MCF 10A (cell line): ENCODE results near the gene PPIL1. TPM values are rescaled to one million over a fixed set of nuclear protein-coding genes. Genes with fewer than 3 reads are reported as not detected.
A peak's percentile ranks its signal among the peaks of the same experiment; 100 is the strongest.

ENCODE experiments used
- BruUV-seq: library from RNA; stranded (reverse); fragments of 400-500 nt; replicated peaks from 2 replicates; lab custom pipeline; 2021; lab: Mats Ljungman, UMichigan
- CTCF ChIA-PET: fragments of 300-600 bp; sonication (Branson Sonifier 250); formaldehyde crosslinking; extraction: SDS; loops from one replicate; lab custom pipeline; 2021; ENCODE audit warnings: antibody characterized with exemption, inconsistent platforms; lab: Yijun Ruan, JAX
- POLR2A ChIA-PET: fragments of 300-600, 350-650 bp; sonication (Branson Sonifier 250); formaldehyde crosslinking; extraction: SDS; loops from one replicate; lab custom pipeline; 2020; ENCODE audit warnings: antibody characterized with exemption, inconsistent platforms; lab: Yijun Ruan, JAX
- DNase-seq: peaks from one replicate; pipeline ENCODE4 v3.0.0-alpha.2; 2018; ENCODE audit not compliant: unreplicated experiment
- H3K27ac Mint-ChIP-seq: one replicate; pipeline ENCODE4 v1.8.0; 2022; ENCODE audit warnings: mild to moderate bottlenecking, low read depth, mixed read lengths; ENCODE audit not compliant: unreplicated experiment
- H3K27me3 Mint-ChIP-seq: one replicate; pipeline ENCODE4 v1.8.0; 2022; ENCODE audit warnings: mixed read lengths; ENCODE audit not compliant: insufficient read depth, unreplicated experiment
- H3K36me3 Mint-ChIP-seq: one replicate; pipeline ENCODE4 v1.8.0; 2022; ENCODE audit warnings: mild to moderate bottlenecking, moderate library complexity, mixed read lengths; ENCODE audit not compliant: insufficient read depth, unreplicated experiment
- H3K4me1 Mint-ChIP-seq: one replicate; pipeline ENCODE4 v1.8.0; 2022; ENCODE audit warnings: mixed read lengths; ENCODE audit not compliant: insufficient read depth, unreplicated experiment
- H3K4me3 Mint-ChIP-seq: one replicate; pipeline ENCODE4 v1.8.0; 2022; ENCODE audit warnings: mild to moderate bottlenecking, moderate library complexity, mixed read lengths; ENCODE audit not compliant: unreplicated experiment
- H3K9me3 Mint-ChIP-seq: one replicate; pipeline ENCODE4 v1.8.0; 2022; ENCODE audit warnings: mixed read lengths; ENCODE audit not compliant: unreplicated experiment
- intact Hi-C: fragments of 100-400 bp; cut with micrococcal nuclease; formaldehyde crosslinking; loops from 2 replicates; pipeline ENCODE4 v1.14.1; 2022
- total RNA-seq: library from RNA; stranded (reverse); gene quantifications from 2 replicates; pipeline ENCODE4 v1.2.3, GENCODE V29; 2022
- TF ChIP-seq, protein P1 (sequence below): fragments of 200-600 bp; IDR thresholded peaks from one replicate; pipeline ENCODE4 v1.8.0; 2022; ENCODE audit warnings: antibody characterized with exemption, mild to moderate bottlenecking; ENCODE audit not compliant: unreplicated experiment

PPIL1 gene
- total RNA-seq, 1 experiment from 2014 or later = 54.9 TPM

DNA sequence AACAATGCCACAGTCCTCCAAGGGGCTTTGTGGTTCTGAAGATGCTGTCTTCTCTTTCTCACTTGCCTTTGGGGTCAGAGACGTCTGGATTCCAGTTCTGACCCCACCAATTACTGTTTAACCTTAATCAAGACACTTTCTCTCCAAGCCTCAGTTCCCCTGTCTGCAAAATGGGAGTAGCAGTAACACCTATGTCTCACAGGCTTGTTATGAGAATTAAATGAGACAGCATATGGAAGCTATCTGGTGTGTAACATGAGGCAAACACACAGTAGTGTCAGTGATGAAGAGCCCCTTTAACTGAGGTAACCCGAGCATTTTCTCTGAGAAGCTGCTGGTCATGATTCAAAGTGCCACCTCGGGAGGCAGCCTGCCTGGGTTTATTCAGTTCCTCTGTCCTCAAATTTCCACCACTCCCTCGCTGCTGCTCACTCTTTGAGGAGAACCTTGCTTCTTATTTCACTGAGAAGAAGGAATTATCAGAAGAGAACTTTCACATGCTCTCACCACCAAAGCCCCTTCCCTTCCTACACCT is 11.7 kb downstream of the PPIL1 start:
- BruUV-seq = no TSS peak
- TF ChIP-seq, protein P1, sequence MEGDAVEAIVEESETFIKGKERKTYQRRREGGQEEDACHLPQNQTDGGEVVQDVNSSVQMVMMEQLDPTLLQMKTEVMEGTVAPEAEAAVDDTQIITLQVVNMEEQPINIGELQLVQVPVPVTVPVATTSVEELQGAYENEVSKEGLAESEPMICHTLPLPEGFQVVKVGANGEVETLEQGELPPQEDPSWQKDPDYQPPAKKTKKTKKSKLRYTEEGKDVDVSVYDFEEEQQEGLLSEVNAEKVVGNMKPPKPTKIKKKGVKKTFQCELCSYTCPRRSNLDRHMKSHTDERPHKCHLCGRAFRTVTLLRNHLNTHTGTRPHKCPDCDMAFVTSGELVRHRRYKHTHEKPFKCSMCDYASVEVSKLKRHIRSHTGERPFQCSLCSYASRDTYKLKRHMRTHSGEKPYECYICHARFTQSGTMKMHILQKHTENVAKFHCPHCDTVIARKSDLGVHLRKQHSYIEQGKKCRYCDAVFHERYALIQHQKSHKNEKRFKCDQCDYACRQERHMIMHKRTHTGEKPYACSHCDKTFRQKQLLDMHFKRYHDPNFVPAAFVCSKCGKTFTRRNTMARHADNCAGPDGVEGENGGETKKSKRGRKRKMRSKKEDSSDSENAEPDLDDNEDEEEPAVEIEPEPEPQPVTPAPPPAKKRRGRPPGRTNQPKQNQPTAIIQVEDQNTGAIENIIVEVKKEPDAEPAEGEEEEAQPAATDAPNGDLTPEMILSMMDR = no peak
- intact Hi-C loops = no loop called here
- Mint-ChIP-seq H3K27ac (no peak overlapping the region), H3K27me3 (no peaks in the 10 kb centered on the region), H3K4me3 (no peak overlapping the region), H3K36me3 (peaks cover 47% of the 10 kb centered on the region), H3K9me3 (no peaks in the 10 kb centered on the region), H3K4me1 (peaks cover 28% of the 10 kb centered on the region)
- DNase-seq = no peak
- ChIA-PET POLR2A (interaction anchor here (0.6 to 3.3 kb wide), 6 partner anchors 9 to 350 kb away, joined by 3 to 26 read pairs (median 3); partner anchors contain the start of gene PPIL1), CTCF (interaction anchor here (0.6 to 2.4 kb wide), 4 partner anchors 13 to 291 kb away, joined by 3 to 11 read pairs (median 3); no protein-coding TSS in a partner anchor)

GRCh38 chr6:36862164-36862847 is 12.3 kb downstream of the PPIL1 start:
- Mint-ChIP-seq H3K36me3 (peaks cover 41% of the 10 kb centered on the region), H3K27me3 (no peaks in the 10 kb centered on the region), H3K27ac (no peak overlapping the region), H3K4me1 (peaks cover 28% of the 10 kb centered on the region), H3K4me3 (no peak overlapping the region), H3K9me3 (no peaks in the 10 kb centered on the region)
- TF ChIP-seq, protein P1 = no peak
- CTCF ChIA-PET = interaction anchor here (0.5 to 1.3 kb wide), 3 partner anchors 23 to 1723 kb away, joined by 3 read pairs; no protein-coding TSS in a partner anchor
- POLR2A ChIA-PET = interaction anchor here (0.6 to 3.3 kb wide), 5 partner anchors 9 to 350 kb away, joined by 3 to 26 read pairs (median 3); partner anchors contain the start of gene PPIL1
- peak; percentile 61 for DNase-seq
- BruUV-seq = no TSS peak
- intact Hi-C loops = no loop called here

- H3K27ac Mint-ChIP-seq = peak overlapping the region; percentile 8
- BruUV-seq = no TSS peak
- H3K4me1 Mint-ChIP-seq = peaks cover 28% of the 10 kb centered on the region
- peaks cover 53% of the 10 kb centered on the region for H3K36me3 Mint-ChIP-seq
- DNase-seq = no peak
- TF ChIP-seq, protein P1 = no peak
- H3K4me3 Mint-ChIP-seq = no peak overlapping the region
- intact Hi-C loops = no loop called here
- no peaks in the 10 kb centered on the region for H3K9me3 Mint-ChIP-seq
- CTCF ChIA-PET = interaction anchor here (0.7 to 1.7 kb wide), 3 partner anchors 10 to 101 kb away, joined by 3 to 5 read pairs (median 4); partner anchors contain the start of gene PPIL1
- no peaks in the 10 kb centered on the region for H3K27me3 Mint-ChIP-seq
- POLR2A ChIA-PET = interaction anchor here (1.2 kb wide), 1 partner anchor 13 kb away, joined by 4 read pairs; no protein-coding TSS in a partner anchor
Observed at GRCh38 chr6:36860126-36860525, 14.5 kb downstream of the PPIL1 start.

DNA sequence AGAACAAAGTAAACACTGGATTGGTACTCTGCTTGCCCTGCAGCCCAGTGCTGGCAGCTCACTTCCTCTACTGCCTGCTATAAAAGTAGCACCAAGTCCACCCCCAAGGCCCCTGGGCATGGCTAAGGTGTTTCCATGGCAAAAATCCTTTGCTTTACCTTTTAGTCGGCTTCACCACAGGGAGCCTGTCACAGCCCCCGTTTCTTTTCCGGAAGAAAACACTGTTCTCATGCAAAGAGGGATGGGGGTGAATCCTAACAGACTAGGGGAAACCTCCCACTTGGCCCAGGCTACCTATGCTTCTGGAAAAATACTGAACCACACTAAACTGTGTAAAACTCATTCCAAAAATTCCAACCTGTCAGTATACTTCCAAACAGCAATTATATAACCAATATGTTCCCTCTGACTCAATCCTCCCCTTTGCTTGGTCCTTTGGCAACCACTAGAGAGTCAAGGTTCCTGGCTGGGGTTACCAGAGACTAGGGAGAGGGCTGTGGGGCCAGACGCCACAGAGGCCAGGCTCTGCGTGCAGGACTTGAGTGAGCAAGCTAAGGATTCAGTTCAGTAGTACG is 16.1 kb downstream of the PPIL1 start:
- no peak for DNase-seq

More for the DNA sequence above, 16.1 kb downstream of the PPIL1 start:
- H3K27ac Mint-ChIP-seq = no peak overlapping the region
- H3K4me3 Mint-ChIP-seq = no peak overlapping the region
- CTCF ChIA-PET = interaction anchor here (0.5 to 0.6 kb wide), 2 partner anchors 9 to 15 kb away, joined by 3 to 6 read pairs; no protein-coding TSS in a partner anchor
- TF ChIP-seq, protein P1 = no peak
- BruUV-seq = no TSS peak
- H3K4me1 Mint-ChIP-seq = peaks cover 28% of the 10 kb centered on the region
- POLR2A ChIA-PET = interaction anchor here (1.2 kb wide), 1 partner anchor 9 kb away, joined by 3 read pairs; no protein-coding TSS in a partner anchor
- no peaks in the 10 kb centered on the region for H3K27me3 Mint-ChIP-seq
- H3K9me3 Mint-ChIP-seq = no peaks in the 10 kb centered on the region
- intact Hi-C loops = no loop called here
- peaks cover 48% of the 10 kb centered on the region for H3K36me3 Mint-ChIP-seq
